WI38 (cell line): ENCODE data around the gene NOP53.

Experiments
- H3K4me3 ChIP-seq: 2 replicates; pipeline ENCODE4 v1.5.1; 2011; ENCODE audit warnings: low read depth, mild to moderate bottlenecking, control low read depth, low read length
- CTCF ChIP-seq: IDR thresholded peaks from 2 replicates; pipeline ENCODE4 v1.5.1; 2012; ENCODE audit warnings: low read depth, mild to moderate bottlenecking, control low read depth, low read length

The NOP53 gene

DNA sequence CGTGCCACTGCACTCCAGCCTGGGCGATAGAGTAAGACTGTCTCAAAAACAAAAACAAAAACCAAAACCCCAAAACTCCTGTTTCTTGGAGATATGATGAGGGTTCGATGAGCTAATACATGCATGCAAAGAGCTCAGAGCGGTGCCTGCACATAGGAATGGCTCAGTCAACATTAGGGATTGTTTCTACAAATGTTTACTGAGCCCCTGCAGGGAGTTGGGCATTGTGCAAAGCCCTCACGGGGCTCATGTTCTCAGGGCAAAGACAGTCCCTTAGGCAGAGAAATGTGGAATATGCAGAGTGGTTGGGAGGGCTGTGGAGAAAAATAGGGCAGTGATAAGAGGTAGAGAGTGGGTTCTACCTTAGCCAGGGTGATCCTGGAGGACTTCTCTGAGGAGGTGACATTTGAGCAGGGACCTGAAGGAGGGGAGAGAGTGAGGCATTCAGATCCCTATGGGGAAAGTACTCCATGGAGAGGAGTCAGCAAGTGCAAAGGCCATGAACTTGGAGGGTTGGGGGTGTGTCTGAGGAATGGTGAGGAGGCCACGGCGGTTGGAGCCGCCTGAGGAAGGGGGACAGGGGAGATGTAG is 33.6 kb upstream of the NOP53 start:
- H3K4me3 ChIP-seq: no peak overlapping the region
- TF ChIP-seq CTCF: no peak

DNA sequence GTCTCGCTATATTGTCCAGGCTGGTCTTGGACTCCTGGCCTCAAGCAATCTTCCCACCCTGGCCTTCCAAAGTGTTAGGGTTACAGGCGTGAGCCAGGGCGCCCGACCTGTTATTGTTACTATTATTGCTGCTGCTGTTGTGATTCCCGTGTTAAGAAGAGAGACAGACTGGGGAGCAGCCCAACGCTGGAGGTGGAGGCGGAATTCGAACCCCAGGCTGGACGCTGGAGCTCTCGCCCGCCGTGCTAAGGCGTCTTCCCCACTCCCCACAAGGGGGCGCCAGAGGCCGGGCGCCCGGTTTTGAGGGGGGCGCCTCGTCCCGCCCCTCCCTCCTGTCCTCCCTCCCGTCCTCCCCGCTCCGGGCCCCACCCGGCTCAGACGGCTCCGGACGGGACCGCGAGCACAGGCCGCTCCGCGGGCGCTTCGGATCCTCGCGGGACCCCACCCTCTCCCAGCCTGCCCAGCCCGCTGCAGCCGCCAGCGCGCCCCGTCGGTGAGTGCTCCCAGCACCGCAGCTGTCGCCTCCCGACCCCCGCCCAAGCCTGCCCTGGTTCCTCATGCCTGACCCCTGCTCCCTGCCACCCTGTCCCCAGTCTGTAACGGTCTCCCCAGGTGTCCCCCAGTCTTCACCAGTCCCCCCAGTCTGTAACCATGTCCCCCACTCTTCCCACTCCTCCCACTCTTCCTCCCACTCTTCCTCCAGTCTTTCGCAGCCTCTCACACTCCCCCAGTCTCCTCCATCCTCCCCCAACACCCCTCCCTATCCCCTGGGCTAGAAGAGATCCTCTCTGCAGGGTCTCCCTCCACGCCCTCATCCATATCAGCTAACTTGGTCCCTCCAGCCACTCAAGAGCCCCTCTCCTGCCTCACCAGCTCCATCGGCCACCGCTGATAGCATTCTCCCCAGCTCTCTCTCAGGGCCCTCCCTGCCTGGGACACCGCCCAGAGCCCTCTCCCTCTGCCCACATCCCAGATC is 32.0 kb upstream of the NOP53 start, which contains the start of gene EHD2:
Gene EHD2, plus strand, starts transcription at position 377 of the 976 bp plus-strand sequence. CDS start 3,191 bp downstream, outside the sequence.
- peak within 1 kb of the TSS; percentile 91 for H3K4me3 ChIP-seq
- TF ChIP-seq CTCF: peak; percentile 81

- no peak for TF ChIP-seq CTCF
- peak overlapping the region; percentile 91 for H3K4me3 ChIP-seq
Observed at GRCh38 chr19:47714339-47714738, 31.0 kb upstream of the NOP53 start.

DNA sequence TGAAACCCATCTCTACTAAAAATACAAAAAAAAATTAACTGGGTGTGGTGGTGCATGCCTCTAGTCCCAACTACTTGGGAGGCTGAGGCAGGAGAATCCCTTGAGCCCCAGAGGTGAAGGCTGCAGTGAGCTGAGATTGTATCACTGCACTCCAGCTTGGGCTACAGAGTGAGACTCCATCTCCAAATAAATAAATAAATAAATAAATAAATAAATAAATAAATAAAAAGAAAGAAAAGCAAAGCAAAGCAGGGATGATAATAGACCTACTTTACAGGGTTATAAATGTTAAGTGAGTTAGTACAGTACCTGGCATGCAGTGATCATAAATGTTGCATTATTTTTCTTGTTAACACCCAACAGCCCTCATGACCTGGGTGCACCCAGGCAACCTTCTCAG is 30.5 kb upstream of the NOP53 start:
- H3K4me3 ChIP-seq: peak overlapping the region; percentile 91

- no peak overlapping the region for H3K4me3 ChIP-seq
- no peak for TF ChIP-seq CTCF
Observed at GRCh38 chr19:47716270-47716937, 28.9 kb upstream of the NOP53 start.

DNA sequence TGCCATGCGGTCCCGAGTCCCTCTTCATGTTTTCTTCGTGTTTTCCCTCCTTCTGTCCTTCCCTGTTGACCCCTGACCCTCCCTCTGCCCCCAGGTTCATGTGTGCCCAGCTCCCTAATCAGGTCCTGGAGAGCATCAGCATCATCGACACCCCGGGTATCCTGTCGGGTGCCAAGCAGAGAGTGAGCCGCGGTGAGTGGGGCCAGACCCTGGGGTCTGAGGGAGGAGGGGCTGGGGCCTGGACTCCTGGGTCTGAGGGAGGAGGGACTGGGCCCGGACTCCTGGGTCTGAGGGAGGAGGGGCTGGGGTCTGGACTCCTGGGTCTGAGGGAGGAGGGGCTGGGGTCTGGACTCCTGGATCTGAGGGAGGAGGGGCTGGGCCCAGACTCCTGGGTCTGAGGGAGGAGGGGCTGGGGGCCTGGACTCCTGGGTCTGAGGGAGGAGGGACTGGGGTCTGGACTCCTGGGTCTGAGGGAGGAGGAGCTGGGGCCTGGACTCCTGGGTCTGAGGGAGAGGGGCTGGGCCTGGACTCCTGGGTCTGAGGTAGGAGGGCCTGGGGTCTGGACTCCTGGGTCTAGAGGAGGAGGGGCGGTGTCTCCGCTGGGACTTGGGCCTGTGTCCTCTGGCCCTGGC is 26.8 kb upstream of the NOP53 start:
- H3K4me3 ChIP-seq: peak overlapping the region; percentile 40

- H3K4me3 ChIP-seq: peak overlapping the region; percentile 40
- no peak for TF ChIP-seq CTCF
Observed at GRCh38 chr19:47719047-47719859, 26.1 kb upstream of the NOP53 start.
